ENCODE data around the gene HAPLN1.

DNA sequence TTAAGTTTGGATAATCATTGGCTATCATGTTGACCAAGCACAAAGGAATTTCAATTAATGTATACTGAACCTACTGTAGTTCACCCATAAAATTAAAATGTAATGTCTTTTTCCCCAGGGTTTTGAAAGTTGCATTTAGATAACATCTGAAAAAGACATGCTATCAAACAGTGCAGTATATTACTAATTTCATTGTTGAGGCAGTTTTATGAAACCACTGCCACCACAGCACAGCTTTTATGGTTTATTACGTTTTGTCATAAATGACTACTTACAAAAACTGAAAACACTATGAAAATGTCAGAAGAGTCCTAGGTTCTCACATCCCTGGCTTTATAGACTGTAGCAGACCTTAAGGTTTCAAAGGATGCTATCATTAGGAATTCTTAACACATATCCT, 32.0 kb upstream of the HAPLN1 start:
- TF ChIP-seq, protein P1, sequence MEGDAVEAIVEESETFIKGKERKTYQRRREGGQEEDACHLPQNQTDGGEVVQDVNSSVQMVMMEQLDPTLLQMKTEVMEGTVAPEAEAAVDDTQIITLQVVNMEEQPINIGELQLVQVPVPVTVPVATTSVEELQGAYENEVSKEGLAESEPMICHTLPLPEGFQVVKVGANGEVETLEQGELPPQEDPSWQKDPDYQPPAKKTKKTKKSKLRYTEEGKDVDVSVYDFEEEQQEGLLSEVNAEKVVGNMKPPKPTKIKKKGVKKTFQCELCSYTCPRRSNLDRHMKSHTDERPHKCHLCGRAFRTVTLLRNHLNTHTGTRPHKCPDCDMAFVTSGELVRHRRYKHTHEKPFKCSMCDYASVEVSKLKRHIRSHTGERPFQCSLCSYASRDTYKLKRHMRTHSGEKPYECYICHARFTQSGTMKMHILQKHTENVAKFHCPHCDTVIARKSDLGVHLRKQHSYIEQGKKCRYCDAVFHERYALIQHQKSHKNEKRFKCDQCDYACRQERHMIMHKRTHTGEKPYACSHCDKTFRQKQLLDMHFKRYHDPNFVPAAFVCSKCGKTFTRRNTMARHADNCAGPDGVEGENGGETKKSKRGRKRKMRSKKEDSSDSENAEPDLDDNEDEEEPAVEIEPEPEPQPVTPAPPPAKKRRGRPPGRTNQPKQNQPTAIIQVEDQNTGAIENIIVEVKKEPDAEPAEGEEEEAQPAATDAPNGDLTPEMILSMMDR (conservative IDR thresholded peaks at IDR 0.05; ENCODE audit: low read depth in 2 of 2), result no peak
- TF ChIP-seq EZH2phosphoT487 (IDR thresholded peaks at IDR 0.05; ENCODE audit: unreplicated experiment), result no peak
- TF ChIP-seq, protein P2, sequence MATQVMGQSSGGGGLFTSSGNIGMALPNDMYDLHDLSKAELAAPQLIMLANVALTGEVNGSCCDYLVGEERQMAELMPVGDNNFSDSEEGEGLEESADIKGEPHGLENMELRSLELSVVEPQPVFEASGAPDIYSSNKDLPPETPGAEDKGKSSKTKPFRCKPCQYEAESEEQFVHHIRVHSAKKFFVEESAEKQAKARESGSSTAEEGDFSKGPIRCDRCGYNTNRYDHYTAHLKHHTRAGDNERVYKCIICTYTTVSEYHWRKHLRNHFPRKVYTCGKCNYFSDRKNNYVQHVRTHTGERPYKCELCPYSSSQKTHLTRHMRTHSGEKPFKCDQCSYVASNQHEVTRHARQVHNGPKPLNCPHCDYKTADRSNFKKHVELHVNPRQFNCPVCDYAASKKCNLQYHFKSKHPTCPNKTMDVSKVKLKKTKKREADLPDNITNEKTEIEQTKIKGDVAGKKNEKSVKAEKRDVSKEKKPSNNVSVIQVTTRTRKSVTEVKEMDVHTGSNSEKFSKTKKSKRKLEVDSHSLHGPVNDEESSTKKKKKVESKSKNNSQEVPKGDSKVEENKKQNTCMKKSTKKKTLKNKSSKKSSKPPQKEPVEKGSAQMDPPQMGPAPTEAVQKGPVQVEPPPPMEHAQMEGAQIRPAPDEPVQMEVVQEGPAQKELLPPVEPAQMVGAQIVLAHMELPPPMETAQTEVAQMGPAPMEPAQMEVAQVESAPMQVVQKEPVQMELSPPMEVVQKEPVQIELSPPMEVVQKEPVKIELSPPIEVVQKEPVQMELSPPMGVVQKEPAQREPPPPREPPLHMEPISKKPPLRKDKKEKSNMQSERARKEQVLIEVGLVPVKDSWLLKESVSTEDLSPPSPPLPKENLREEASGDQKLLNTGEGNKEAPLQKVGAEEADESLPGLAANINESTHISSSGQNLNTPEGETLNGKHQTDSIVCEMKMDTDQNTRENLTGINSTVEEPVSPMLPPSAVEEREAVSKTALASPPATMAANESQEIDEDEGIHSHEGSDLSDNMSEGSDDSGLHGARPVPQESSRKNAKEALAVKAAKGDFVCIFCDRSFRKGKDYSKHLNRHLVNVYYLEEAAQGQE (IDR thresholded peaks at IDR 0.05; ENCODE audit: unreplicated experiment), result no peak
- no peak for TF ChIP-seq POLR2AphosphoS5 (IDR thresholded peaks at IDR 0.05; ENCODE audit: low read depth)
